A549 treated with DMSO at 1 μM for 4 hours (cell line): ENCODE results near the gene SCML1. TPM values are rescaled to one million over a fixed set of nuclear protein-coding genes. Genes with fewer than 3 reads are reported as not detected.

ENCODE experiments used
- total RNA-seq: library from RNA; stranded (reverse); fragments of 200-300 nt; extraction: Qiagen RNA extraction; gene quantifications from 5 replicates; pipeline ENCODE4 v1.2.3, GENCODE V29; 2022; ENCODE audit warnings: low read depth

Gene SCML1, protein sequence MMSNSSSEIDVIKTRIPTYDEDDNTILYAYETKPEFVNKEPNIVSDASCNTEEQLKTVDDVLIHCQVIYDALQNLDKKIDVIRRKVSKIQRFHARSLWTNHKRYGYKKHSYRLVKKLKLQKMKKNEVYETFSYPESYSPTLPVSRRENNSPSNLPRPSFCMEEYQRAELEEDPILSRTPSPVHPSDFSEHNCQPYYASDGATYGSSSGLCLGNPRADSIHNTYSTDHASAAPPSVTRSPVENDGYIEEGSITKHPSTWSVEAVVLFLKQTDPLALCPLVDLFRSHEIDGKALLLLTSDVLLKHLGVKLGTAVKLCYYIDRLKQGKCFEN
- total RNA-seq, result 6.2 to 7.2 TPM (median 6.7 TPM) in 5 replicates

DNA sequence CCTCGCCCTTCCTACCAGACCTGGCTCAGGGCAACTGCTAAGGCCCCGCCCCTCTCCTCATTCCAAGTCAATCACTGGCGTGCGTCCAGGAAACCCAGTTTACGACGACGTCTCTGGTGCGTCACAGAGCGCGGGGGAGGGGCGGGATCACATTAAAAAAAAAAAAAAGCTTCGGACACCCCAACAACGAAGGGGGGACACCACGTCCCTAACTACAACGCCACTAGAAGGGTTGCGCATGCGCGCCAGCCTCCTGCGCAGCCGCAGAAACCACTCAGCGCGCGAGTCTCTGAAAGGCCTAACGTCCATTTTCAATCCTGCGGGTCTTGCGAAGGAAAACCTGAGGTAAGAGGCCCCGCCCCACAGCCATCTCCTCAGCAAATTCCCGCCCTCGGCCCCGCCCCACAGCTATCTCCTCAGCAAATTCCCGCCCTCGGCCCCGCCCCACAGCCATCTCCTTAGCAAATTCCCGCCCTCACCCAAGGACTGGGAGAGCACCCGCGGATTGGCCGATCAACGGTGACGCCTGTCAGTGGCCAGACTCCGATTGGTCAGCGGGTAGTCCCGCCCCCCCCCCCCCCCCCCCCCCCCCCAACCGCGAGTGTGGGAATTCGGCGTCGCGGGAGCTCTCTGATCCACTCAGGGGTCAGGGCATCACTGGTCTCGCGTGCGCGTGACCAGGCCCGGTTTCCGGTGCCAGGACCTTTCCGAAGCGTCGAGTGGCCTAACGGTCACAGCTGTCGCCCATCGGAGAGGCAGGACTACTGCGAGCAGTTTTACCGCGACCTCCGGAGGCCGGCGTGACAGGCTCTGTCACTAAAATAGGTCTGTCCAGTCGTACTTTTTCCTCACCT is at the start of gene SCML1:
TSS of gene SCML1 (plus strand) at position 638 of the 854 bp plus-strand sequence. CDS start 6,694 bp downstream, outside the sequence.

Other genes starting within 250 kb of the SCML1 start
- 0.16 to 0.19 TPM (median 0.18 TPM) in 4 of 5 replicates, not detected in the other for gene RAI2, start 123.8 kb downstream of the SCML1 start, total RNA-seq